Endothelial cell of umbilical vein (primary cell): ENCODE data around the gene COL4A1.

Source experiments
- CTCF ChIP-seq, 2 donors: IDR thresholded peaks; 1 replicate in 1 of 2; 2 replicates in 1 of 2; pipeline ENCODE4 v1.5.1; 2011; ENCODE audit warnings: low read length in 2 of 2, mild to moderate bottlenecking in 2 of 2, moderate library complexity in 2 of 2, control low read depth in 1 of 2, inconsistent platforms in 1 of 2, low read depth in 1 of 2; ENCODE audit not compliant: insufficient read depth in 1 of 2; ENCODE audit errors: extremely low read depth in 1 of 2
- EZH2 ChIP-seq: IDR thresholded peaks from 2 replicates; pipeline ENCODE4 v1.6.1; 2012; ENCODE audit warnings: borderline replicate concordance, low read depth, mild to moderate bottlenecking, moderate library complexity, low read length, inconsistent platforms; ENCODE audit not compliant: severe bottlenecking
- MAX ChIP-seq: IDR thresholded peaks from 2 replicates; pipeline ENCODE4 v1.6.1; 2011; ENCODE audit not compliant: insufficient read depth, insufficient read length

GRCh38 chr13:110341445-110342244 lies 34.7 kb upstream of the COL4A1 start:
- TF ChIP-seq EZH2 (no peak), CTCF (IDR thresholded peaks at IDR 0.05; ENCODE audit: extremely low read depth in 1 of 2, insufficient read depth in 1 of 2, low read depth in 1 of 2, low read length in 2 of 2) (no peak), MAX (no peak)
